Measurements from ENCODE around the gene ITGAL. TPM values are rescaled to one million over a fixed set of nuclear protein-coding genes. Genes with fewer than 3 reads are reported as not detected.

ITGAL gene
- total RNA-seq, 1 donor from 2014 or later = not detected

GRCh38 chr16:30491744-30492308 is 19.3 kb downstream of the ITGAL start:
- H3K4me3 Mint-ChIP-seq (ENCODE audit: unreplicated experiment) = no peak overlapping the region
- H3K27ac Mint-ChIP-seq (ENCODE audit: unreplicated experiment) = no peak overlapping the region
- H3K4me1 Mint-ChIP-seq (ENCODE audit: low read depth, unreplicated experiment) = no peaks in the 10 kb centered on the region
- H3K36me3 Mint-ChIP-seq (ENCODE audit: unreplicated experiment) = no peaks in the 10 kb centered on the region
- peaks cover 6% of the 10 kb centered on the region for H3K27me3 Mint-ChIP-seq (ENCODE audit: unreplicated experiment)
- no peak for DNase-seq
- H3K9me3 Mint-ChIP-seq (ENCODE audit: unreplicated experiment) = no peaks in the 10 kb centered on the region
- no peak for TF ChIP-seq CTCF (IDR thresholded peaks at IDR 0.05; ENCODE audit: partially characterized antibody, unreplicated experiment)

- Mint-ChIP-seq H3K36me3 (ENCODE audit: unreplicated experiment) (no peaks in the 10 kb centered on the region), H3K4me3 (ENCODE audit: unreplicated experiment) (no peak overlapping the region), H3K27ac (ENCODE audit: unreplicated experiment) (no peak overlapping the region), H3K4me1 (ENCODE audit: low read depth, unreplicated experiment) (no peaks in the 10 kb centered on the region), H3K9me3 (ENCODE audit: unreplicated experiment) (no peaks in the 10 kb centered on the region), H3K27me3 (ENCODE audit: unreplicated experiment) (peaks cover 4% of the 10 kb centered on the region)
- TF ChIP-seq CTCF (IDR thresholded peaks at IDR 0.05; ENCODE audit: partially characterized antibody, unreplicated experiment) = no peak
- no peak for DNase-seq
Observed at GRCh38 chr16:30493941-30494488, 21.5 kb downstream of the ITGAL start.

GRCh38 chr16:30494709-30495108 is 22.2 kb downstream of the ITGAL start:
- TF ChIP-seq CTCF (IDR thresholded peaks at IDR 0.05; ENCODE audit: partially characterized antibody, unreplicated experiment) = no peak
- Mint-ChIP-seq H3K9me3 (ENCODE audit: unreplicated experiment) (no peaks in the 10 kb centered on the region), H3K4me3 (ENCODE audit: unreplicated experiment) (no peak overlapping the region), H3K27me3 (ENCODE audit: unreplicated experiment) (peaks cover 4% of the 10 kb centered on the region), H3K4me1 (ENCODE audit: low read depth, unreplicated experiment) (no peaks in the 10 kb centered on the region), H3K27ac (ENCODE audit: unreplicated experiment) (no peak overlapping the region), H3K36me3 (ENCODE audit: unreplicated experiment) (no peaks in the 10 kb centered on the region)
- no peak for DNase-seq

- no peak overlapping the region for H3K27ac Mint-ChIP-seq (ENCODE audit: unreplicated experiment)
- no peaks in the 10 kb centered on the region for H3K27me3 Mint-ChIP-seq (ENCODE audit: unreplicated experiment)
- no peaks in the 10 kb centered on the region for H3K36me3 Mint-ChIP-seq (ENCODE audit: unreplicated experiment)
- H3K4me1 Mint-ChIP-seq (ENCODE audit: low read depth, unreplicated experiment) = no peaks in the 10 kb centered on the region
- no peak for TF ChIP-seq CTCF (IDR thresholded peaks at IDR 0.05; ENCODE audit: partially characterized antibody, unreplicated experiment)
- no peaks in the 10 kb centered on the region for H3K9me3 Mint-ChIP-seq (ENCODE audit: unreplicated experiment)
- no peak for DNase-seq
- no peak overlapping the region for H3K4me3 Mint-ChIP-seq (ENCODE audit: unreplicated experiment)
Observed at GRCh38 chr16:30499284-30499683, 26.7 kb downstream of the ITGAL start.

- no peaks in the 10 kb centered on the region for H3K9me3 Mint-ChIP-seq (ENCODE audit: unreplicated experiment)
- H3K27ac Mint-ChIP-seq (ENCODE audit: unreplicated experiment) = no peak overlapping the region
- H3K27me3 Mint-ChIP-seq (ENCODE audit: unreplicated experiment) = peaks cover 3% of the 10 kb centered on the region
- H3K4me1 Mint-ChIP-seq (ENCODE audit: low read depth, unreplicated experiment) = no peaks in the 10 kb centered on the region
- H3K4me3 Mint-ChIP-seq (ENCODE audit: unreplicated experiment) = no peak overlapping the region
- no peaks in the 10 kb centered on the region for H3K36me3 Mint-ChIP-seq (ENCODE audit: unreplicated experiment)
- no peak for DNase-seq
- no peak for TF ChIP-seq CTCF (IDR thresholded peaks at IDR 0.05; ENCODE audit: partially characterized antibody, unreplicated experiment)
Observed at GRCh38 chr16:30503403-30504296, 31.1 kb downstream of the ITGAL start.
